Measurements from ENCODE around the gene USH1C. TPM values are rescaled to one million over a fixed set of nuclear protein-coding genes. Genes with fewer than 3 reads are reported as not detected.

The USH1C gene
- total RNA-seq, 4 donors from 2014 or later, result 110 to 1,022 (median 157) TPM

DNA sequence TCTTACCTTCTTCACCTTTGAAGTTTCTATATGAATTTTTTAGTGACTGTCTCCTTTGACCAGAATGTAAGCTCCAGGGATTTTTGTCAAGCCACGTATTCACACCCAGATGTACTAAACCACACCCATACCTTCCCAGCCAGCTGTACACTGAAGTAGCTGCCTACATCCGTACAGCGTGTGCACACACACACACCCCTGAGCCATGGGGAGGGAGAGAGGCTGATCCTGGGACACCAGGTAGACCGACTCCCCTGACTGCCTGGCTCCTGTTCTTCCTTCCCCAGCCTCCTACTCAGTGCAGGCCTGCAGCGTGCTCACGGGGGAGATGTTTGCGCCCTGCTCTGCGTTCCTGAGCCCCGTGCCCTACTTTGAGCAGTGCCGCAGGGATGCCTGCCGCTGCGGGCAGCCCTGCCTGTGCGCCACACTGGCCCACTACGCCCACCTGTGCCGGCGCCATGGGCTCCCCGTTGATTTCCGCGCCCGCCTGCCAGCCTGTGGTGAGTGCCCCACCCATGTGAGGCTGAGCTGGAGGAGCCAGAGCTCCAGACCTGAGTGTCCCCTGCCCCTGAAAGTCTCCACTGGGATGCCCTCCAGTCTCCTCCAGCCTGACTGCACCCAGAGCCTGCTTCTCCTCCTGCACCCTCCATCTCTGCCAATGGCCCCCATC, 28.7 kb upstream of the USH1C start:
- H3K27ac ChIP-seq, result no peak overlapping the region
- no peaks in the 10 kb centered on the region for H3K36me3 ChIP-seq
- in situ Hi-C loops (cut with MboI; ENCODE audit: low pct_ligation_motif_present in 1 of 4, low pct_unique_long_range_greater_than_20kb in 1 of 4, low sequenced_read_pairs in 3 of 4), result no loop called here
- no peaks in the 10 kb centered on the region for H3K27me3 ChIP-seq
- WGBS, 2 donors (ENCODE audit: low coverage in 1 of 2), result 20 to 88% methylated on average over 1 to 20 of the region's 20 CpGs
- H3K4me1 ChIP-seq, result no peaks in the 10 kb centered on the region
- TF ChIP-seq POLR2A (IDR thresholded peaks at IDR 0.05), result no peak
- TF ChIP-seq, protein P1, sequence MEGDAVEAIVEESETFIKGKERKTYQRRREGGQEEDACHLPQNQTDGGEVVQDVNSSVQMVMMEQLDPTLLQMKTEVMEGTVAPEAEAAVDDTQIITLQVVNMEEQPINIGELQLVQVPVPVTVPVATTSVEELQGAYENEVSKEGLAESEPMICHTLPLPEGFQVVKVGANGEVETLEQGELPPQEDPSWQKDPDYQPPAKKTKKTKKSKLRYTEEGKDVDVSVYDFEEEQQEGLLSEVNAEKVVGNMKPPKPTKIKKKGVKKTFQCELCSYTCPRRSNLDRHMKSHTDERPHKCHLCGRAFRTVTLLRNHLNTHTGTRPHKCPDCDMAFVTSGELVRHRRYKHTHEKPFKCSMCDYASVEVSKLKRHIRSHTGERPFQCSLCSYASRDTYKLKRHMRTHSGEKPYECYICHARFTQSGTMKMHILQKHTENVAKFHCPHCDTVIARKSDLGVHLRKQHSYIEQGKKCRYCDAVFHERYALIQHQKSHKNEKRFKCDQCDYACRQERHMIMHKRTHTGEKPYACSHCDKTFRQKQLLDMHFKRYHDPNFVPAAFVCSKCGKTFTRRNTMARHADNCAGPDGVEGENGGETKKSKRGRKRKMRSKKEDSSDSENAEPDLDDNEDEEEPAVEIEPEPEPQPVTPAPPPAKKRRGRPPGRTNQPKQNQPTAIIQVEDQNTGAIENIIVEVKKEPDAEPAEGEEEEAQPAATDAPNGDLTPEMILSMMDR (IDR thresholded peaks at IDR 0.05), result no peak
- no peak for TF ChIP-seq POLR2AphosphoS5 (IDR thresholded peaks at IDR 0.05)
- no peak for TF ChIP-seq EP300 (IDR thresholded peaks at IDR 0.05; ENCODE audit: low read depth)
- intact Hi-C loops (cut with DNase I; ENCODE audit: low total_unique reads), result no loop called here
- no peaks in the 10 kb centered on the region for H3K9me3 ChIP-seq
- no peak overlapping the region for H3K4me3 ChIP-seq
- DNase-seq, result no peak

DNA sequence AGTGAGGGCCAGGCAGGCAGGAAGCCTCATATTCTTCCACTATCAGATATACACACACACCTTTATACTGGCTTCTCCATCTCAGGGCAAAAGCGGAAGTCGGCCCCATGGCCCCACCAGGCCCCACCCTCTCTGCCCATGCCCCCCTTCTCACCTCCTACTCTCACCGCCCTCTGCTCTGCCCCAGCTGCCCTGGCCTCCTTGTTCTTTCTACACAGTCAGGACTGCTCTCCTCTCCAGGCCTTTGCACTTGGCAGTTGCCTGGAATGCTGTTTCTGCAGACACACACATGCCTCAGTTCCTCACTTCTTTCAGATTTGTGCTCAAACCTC, 28.1 kb upstream of the USH1C start:
- Histone ChIP-seq H3K4me1 (no peaks in the 10 kb centered on the region), H3K36me3 (no peaks in the 10 kb centered on the region), H3K27ac (no peak overlapping the region), H3K27me3 (no peaks in the 10 kb centered on the region), H3K9me3 (no peaks in the 10 kb centered on the region), H3K4me3 (no peak overlapping the region)
- intact Hi-C loops (cut with DNase I; ENCODE audit: low total_unique reads), result no loop called here
- in situ Hi-C loops (cut with MboI; ENCODE audit: low pct_ligation_motif_present in 1 of 4, low pct_unique_long_range_greater_than_20kb in 1 of 4, low sequenced_read_pairs in 3 of 4), result no loop called here
- 50 to 61% methylated on average over 1 to 3 of the region's 3 CpGs for WGBS, 2 donors (ENCODE audit: low coverage in 1 of 2)
- DNase-seq, result no peak
- TF ChIP-seq, protein P1 (IDR thresholded peaks at IDR 0.05), result no peak
- TF ChIP-seq POLR2A (IDR thresholded peaks at IDR 0.05) (no peak), POLR2AphosphoS5 (IDR thresholded peaks at IDR 0.05) (no peak), EP300 (IDR thresholded peaks at IDR 0.05; ENCODE audit: low read depth) (no peak)

DNA sequence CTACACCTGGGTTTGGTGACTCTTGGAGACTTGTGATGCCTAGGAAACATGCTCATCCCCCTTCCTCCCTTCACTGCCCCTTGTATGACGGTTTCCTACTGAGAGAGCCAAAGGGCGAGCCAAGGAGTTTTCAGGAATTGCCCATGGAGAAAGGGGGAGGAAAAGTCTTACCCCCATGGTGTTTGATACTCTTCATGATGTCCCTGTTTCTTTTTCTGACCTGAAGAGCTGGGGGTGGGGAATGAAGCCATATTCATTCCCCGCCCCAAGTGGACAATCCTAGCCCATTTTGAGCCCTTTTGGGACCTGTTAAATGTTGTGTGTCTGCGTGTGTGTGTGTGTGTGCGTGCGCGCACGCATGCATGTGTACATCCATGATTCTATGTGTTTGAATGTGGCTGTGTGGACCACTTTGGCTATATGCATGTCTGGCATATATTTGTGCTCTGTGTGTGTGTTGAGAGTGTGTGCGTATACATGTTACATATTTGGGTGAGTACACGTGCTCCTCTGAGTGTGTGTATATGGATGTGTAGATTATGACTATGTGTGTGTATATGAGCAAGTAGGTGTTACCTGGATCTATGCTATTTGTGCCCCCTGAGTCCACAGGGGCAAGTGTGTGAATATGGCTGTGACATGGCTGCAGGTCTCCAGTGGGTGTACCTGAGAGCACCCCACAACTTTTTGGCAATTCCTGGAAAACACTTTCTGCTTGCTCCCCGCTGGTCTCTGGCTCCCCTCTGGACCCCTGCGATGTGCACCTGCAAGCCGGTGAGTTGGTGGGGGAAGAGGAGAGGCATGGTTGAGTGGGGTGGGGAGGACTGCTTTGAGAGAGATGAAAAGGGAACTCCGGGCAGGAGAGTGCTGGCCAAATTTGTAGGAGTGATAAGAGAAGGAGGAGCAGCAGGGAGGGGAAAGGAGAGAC, 27.5 kb upstream of the USH1C start:
- Histone ChIP-seq H3K4me1 (no peaks in the 10 kb centered on the region), H3K9me3 (no peaks in the 10 kb centered on the region), H3K4me3 (no peak overlapping the region), H3K36me3 (no peaks in the 10 kb centered on the region), H3K27me3 (no peaks in the 10 kb centered on the region), H3K27ac (no peak overlapping the region)
- intact Hi-C loops (cut with DNase I; ENCODE audit: low total_unique reads) (no loop called here), in situ Hi-C loops (cut with MboI; ENCODE audit: low pct_ligation_motif_present in 1 of 4, low pct_unique_long_range_greater_than_20kb in 1 of 4, low sequenced_read_pairs in 3 of 4) (no loop called here)
- DNase-seq, result no peak
- 79 to 100% methylated on average over 2 to 14 of the region's 14 CpGs for WGBS, 2 donors (ENCODE audit: low coverage in 1 of 2)
- TF ChIP-seq, protein P1 (IDR thresholded peaks at IDR 0.05), result no peak
- no peak for TF ChIP-seq POLR2A (IDR thresholded peaks at IDR 0.05)
- no peak for TF ChIP-seq POLR2AphosphoS5 (IDR thresholded peaks at IDR 0.05)
- no peak for TF ChIP-seq EP300 (IDR thresholded peaks at IDR 0.05; ENCODE audit: low read depth)

DNA sequence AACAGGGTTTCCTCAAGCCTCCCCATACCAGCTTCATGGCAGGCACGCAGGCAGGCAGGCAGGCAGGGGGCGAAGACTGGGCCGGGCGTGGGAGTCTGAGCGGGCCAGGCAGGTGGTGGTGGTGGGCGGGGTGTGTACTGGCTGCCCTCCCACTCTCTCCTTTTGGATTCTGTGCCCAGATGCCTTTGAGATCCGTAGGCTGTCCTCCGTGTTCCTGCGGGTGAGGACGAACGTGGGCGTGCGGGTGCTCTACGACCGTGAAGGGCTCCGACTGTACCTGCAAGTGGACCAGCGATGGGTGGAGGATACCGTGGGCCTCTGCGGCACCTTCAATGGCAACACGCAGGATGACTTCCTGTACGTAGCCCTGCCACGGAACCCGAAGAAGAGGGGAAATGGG, 25.8 kb upstream of the USH1C start:
- 79% methylated on average over 23 of the region's 23 CpGs; no CpG with 5 or more reads in 1 of the 2 donors for WGBS, 2 donors (ENCODE audit: low coverage in 1 of 2)
- Histone ChIP-seq H3K4me3 (no peak overlapping the region), H3K36me3 (no peaks in the 10 kb centered on the region), H3K9me3 (no peaks in the 10 kb centered on the region), H3K27me3 (no peaks in the 10 kb centered on the region), H3K27ac (no peak overlapping the region), H3K4me1 (no peaks in the 10 kb centered on the region)
- in situ Hi-C loops (cut with MboI; ENCODE audit: low pct_ligation_motif_present in 1 of 4, low pct_unique_long_range_greater_than_20kb in 1 of 4, low sequenced_read_pairs in 3 of 4) (no loop called here), intact Hi-C loops (cut with DNase I; ENCODE audit: low total_unique reads) (no loop called here)
- TF ChIP-seq POLR2A (IDR thresholded peaks at IDR 0.05), result no peak
- TF ChIP-seq, protein P1 (IDR thresholded peaks at IDR 0.05), result no peak
- TF ChIP-seq POLR2AphosphoS5 (IDR thresholded peaks at IDR 0.05), result no peak
- no peak for DNase-seq
